ENCODE measurements around the gene MYLK. TPM values are rescaled to one million over a fixed set of nuclear protein-coding genes. Genes with fewer than 3 reads are reported as not detected.

The MYLK gene
- total RNA-seq, 1 experiment from 2014 or later: 23.0 TPM

GRCh38 chr3:123769356-123769743, 114.8 kb downstream of the MYLK start:
- no peaks in the 10 kb centered on the region for H3K9me3 ChIP-seq
- ChIA-PET CTCF (no interaction called here), POLR2A (no interaction called here)
- intact Hi-C loops (cut with micrococcal nuclease; ENCODE audit: unreplicated experiment): no loop called here
- H3K9me3 Mint-ChIP-seq (ENCODE audit: unreplicated experiment): no peaks in the 10 kb centered on the region
- H3K27ac Mint-ChIP-seq (ENCODE audit: unreplicated experiment): no peak overlapping the region
- peaks cover 19% of the 10 kb centered on the region for H3K4me1 ChIP-seq
- H3K36me3 Mint-ChIP-seq (ENCODE audit: insufficient read depth, unreplicated experiment): no peaks in the 10 kb centered on the region
- H3K4me3 Mint-ChIP-seq (ENCODE audit: unreplicated experiment): no peak overlapping the region
- BruUV-seq (replicated peaks): no TSS peak
- H3K4me1 Mint-ChIP-seq (ENCODE audit: low read depth, unreplicated experiment): peaks cover 12% of the 10 kb centered on the region
- no peak for TF ChIP-seq CTCF (IDR thresholded peaks at IDR 0.05; ENCODE audit: insufficient read depth in 1 of 2, low read depth in 1 of 2, low read length in 1 of 2, severe bottlenecking in 1 of 2, unreplicated experiment in 1 of 2)
- no peaks in the 10 kb centered on the region for H3K36me3 ChIP-seq (ENCODE audit: control insufficient read depth, insufficient read depth, low read length)
- no peaks in the 10 kb centered on the region for H3K27me3 Mint-ChIP-seq (ENCODE audit: insufficient read depth, unreplicated experiment)
- H3K27me3 ChIP-seq (replicated peaks; ENCODE audit: control insufficient read depth, insufficient read depth, low read length): no peaks in the 10 kb centered on the region
- H3K4me3 ChIP-seq (ENCODE audit: low read depth, low read length): no peak overlapping the region
- no peak for DNase-seq

- H3K27me3 ChIP-seq (replicated peaks; ENCODE audit: control insufficient read depth, insufficient read depth, low read length): no peaks in the 10 kb centered on the region
- Mint-ChIP-seq H3K27ac (ENCODE audit: unreplicated experiment) (no peak overlapping the region), H3K4me1 (ENCODE audit: low read depth, unreplicated experiment) (peaks cover 12% of the 10 kb centered on the region), H3K36me3 (ENCODE audit: insufficient read depth, unreplicated experiment) (no peaks in the 10 kb centered on the region), H3K9me3 (ENCODE audit: unreplicated experiment) (no peaks in the 10 kb centered on the region), H3K4me3 (ENCODE audit: unreplicated experiment) (no peak overlapping the region), H3K27me3 (ENCODE audit: insufficient read depth, unreplicated experiment) (no peaks in the 10 kb centered on the region)
- no peak for DNase-seq
- POLR2A ChIA-PET: no interaction called here
- H3K9me3 ChIP-seq: no peaks in the 10 kb centered on the region
- no peak overlapping the region for H3K4me3 ChIP-seq (ENCODE audit: low read depth, low read length)
- no TSS peak for BruUV-seq (replicated peaks)
- CTCF ChIA-PET: no interaction called here
- intact Hi-C loops (cut with micrococcal nuclease; ENCODE audit: unreplicated experiment): no loop called here
- no peak for TF ChIP-seq CTCF (IDR thresholded peaks at IDR 0.05; ENCODE audit: insufficient read depth in 1 of 2, low read depth in 1 of 2, low read length in 1 of 2, severe bottlenecking in 1 of 2, unreplicated experiment in 1 of 2)
- peaks cover 19% of the 10 kb centered on the region for H3K4me1 ChIP-seq
- H3K36me3 ChIP-seq (ENCODE audit: control insufficient read depth, insufficient read depth, low read length): no peaks in the 10 kb centered on the region
These were observed 115.4 kb downstream of the MYLK start for GRCh38 chr3:123768480-123769355.

- POLR2A ChIA-PET: no interaction called here
- DNase-seq: no peak
- TF ChIP-seq CTCF (IDR thresholded peaks at IDR 0.05; ENCODE audit: insufficient read depth in 1 of 2, low read depth in 1 of 2, low read length in 1 of 2, severe bottlenecking in 1 of 2, unreplicated experiment in 1 of 2): no peak
- Mint-ChIP-seq H3K4me3 (ENCODE audit: unreplicated experiment) (no peak overlapping the region), H3K27me3 (ENCODE audit: insufficient read depth, unreplicated experiment) (no peaks in the 10 kb centered on the region), H3K4me1 (ENCODE audit: low read depth, unreplicated experiment) (peaks cover 12% of the 10 kb centered on the region), H3K9me3 (ENCODE audit: unreplicated experiment) (no peaks in the 10 kb centered on the region), H3K27ac (ENCODE audit: unreplicated experiment) (no peak overlapping the region), H3K36me3 (ENCODE audit: insufficient read depth, unreplicated experiment) (no peaks in the 10 kb centered on the region)
- Histone ChIP-seq H3K9me3 (no peaks in the 10 kb centered on the region), H3K27me3 (replicated peaks; ENCODE audit: control insufficient read depth, insufficient read depth, low read length) (no peaks in the 10 kb centered on the region), H3K4me1 (peaks cover 19% of the 10 kb centered on the region), H3K4me3 (ENCODE audit: low read depth, low read length) (no peak overlapping the region), H3K36me3 (ENCODE audit: control insufficient read depth, insufficient read depth, low read length) (no peaks in the 10 kb centered on the region)
- intact Hi-C loops (cut with micrococcal nuclease; ENCODE audit: unreplicated experiment): no loop called here
- BruUV-seq (replicated peaks): no TSS peak
- CTCF ChIA-PET: no interaction called here
These were observed 116.4 kb downstream of the MYLK start for GRCh38 chr3:123767564-123768292.

Measured in Caco-2 (cell line).